ENCODE results near the gene CTTN. TPM values are rescaled to one million over a fixed set of nuclear protein-coding genes. Genes with fewer than 3 reads are reported as not detected.
A peak's percentile ranks its signal among the peaks of the same experiment; 100 is the strongest.

The CTTN gene
- total RNA-seq, 1 experiment from 2014 or later, result 224 TPM

- Histone ChIP-seq H4K8ac (replicated peaks; ENCODE audit: insufficient read length, low read depth, low read length) (no peak overlapping the region), H3T11ph (ENCODE audit: low read length) (no peak overlapping the region), H3K23me2 (ENCODE audit: insufficient read length, low read depth, low read length, poor library complexity, severe bottlenecking) (no peaks in the 10 kb centered on the region), H3K27me3 (ENCODE audit: insufficient read depth, low read length) (no peaks in the 10 kb centered on the region), H3K14ac (ENCODE audit: insufficient read depth, low read length) (no peak overlapping the region; the same call in 1 of the 2 replicates), H3K56ac (ENCODE audit: insufficient read length, low read depth, low read length) (no peak overlapping the region), H3K23ac (ENCODE audit: insufficient read length, low read depth, low read length) (no peak overlapping the region), H4K5ac (ENCODE audit: insufficient read length, low read depth, low read length) (no peak overlapping the region), H3K4ac (ENCODE audit: low read depth, low read length) (no peak overlapping the region), H2BK12ac (ENCODE audit: insufficient read length, low read depth, low read length) (no peak overlapping the region), H2BK15ac (ENCODE audit: low read depth, low read length) (no peak overlapping the region), H4K91ac (ENCODE audit: insufficient read length, low read depth, low read length) (no peak overlapping the region), H3K9ac (ENCODE audit: extremely low read depth, insufficient read length, low read length) (no peak overlapping the region), H2BK5ac (ENCODE audit: insufficient read length, low read length) (no peak overlapping the region), H3K27ac (ENCODE audit: insufficient read length, low read depth, low read length) (no peak overlapping the region), H3K79me1 (ENCODE audit: insufficient read depth, low read depth, low read length, poor library complexity, severe bottlenecking) (no peaks in the 10 kb centered on the region), H3K18ac (ENCODE audit: insufficient read length, low read depth, low read length) (no peak overlapping the region), H3K4me2 (ENCODE audit: insufficient read depth, insufficient read length, low read length) (no peak overlapping the region), H4K20me1 (ENCODE audit: control insufficient read depth, insufficient read depth, insufficient read length) (no peaks in the 10 kb centered on the region), H3K9me3 (ENCODE audit: control insufficient read depth, low read depth, low read length) (no peaks in the 10 kb centered on the region), H3K4me1 (ENCODE audit: insufficient read depth, low read length) (no peaks in the 10 kb centered on the region), H3K79me2 (ENCODE audit: insufficient read depth, low read length) (no peaks in the 10 kb centered on the region), H2BK120ac (ENCODE audit: low read depth, low read length, poor library complexity, severe bottlenecking) (no peak overlapping the region), H2AK5ac (ENCODE audit: insufficient read length, low read length) (no peak overlapping the region), H2AFZ (ENCODE audit: low read length) (no peak overlapping the region), H2BK20ac (ENCODE audit: low read depth, low read length, poor library complexity, severe bottlenecking) (no peak overlapping the region)
- TF ChIP-seq, protein P1, sequence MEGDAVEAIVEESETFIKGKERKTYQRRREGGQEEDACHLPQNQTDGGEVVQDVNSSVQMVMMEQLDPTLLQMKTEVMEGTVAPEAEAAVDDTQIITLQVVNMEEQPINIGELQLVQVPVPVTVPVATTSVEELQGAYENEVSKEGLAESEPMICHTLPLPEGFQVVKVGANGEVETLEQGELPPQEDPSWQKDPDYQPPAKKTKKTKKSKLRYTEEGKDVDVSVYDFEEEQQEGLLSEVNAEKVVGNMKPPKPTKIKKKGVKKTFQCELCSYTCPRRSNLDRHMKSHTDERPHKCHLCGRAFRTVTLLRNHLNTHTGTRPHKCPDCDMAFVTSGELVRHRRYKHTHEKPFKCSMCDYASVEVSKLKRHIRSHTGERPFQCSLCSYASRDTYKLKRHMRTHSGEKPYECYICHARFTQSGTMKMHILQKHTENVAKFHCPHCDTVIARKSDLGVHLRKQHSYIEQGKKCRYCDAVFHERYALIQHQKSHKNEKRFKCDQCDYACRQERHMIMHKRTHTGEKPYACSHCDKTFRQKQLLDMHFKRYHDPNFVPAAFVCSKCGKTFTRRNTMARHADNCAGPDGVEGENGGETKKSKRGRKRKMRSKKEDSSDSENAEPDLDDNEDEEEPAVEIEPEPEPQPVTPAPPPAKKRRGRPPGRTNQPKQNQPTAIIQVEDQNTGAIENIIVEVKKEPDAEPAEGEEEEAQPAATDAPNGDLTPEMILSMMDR (conservative IDR thresholded peaks at IDR 0.05), result no peak
- H3K27me3 Mint-ChIP-seq (ENCODE audit: low read depth), result no peaks in the 10 kb centered on the region
- peak overlapping the region in 1 of 3 experiments; percentile 71; a peak in 1 of 7 replicates for H3K27ac Mint-ChIP-seq
- no peak for DNase-seq
- peaks cover 16 to 24% of the 10 kb centered on the region in 2 experiments for H3K4me1 Mint-ChIP-seq
- H3K9me3 Mint-ChIP-seq, result no peaks in the 10 kb centered on the region
- peaks cover 49 to 89% (median 86%) of the 10 kb centered on the region in 3 experiments; a peak in 6 of 7 replicates for H3K36me3 Mint-ChIP-seq (ENCODE audit: insufficient read depth in 1 of 3, low read depth in 3 of 3)
- no CpG with 5 or more reads among the region's 18 CpGs for WGBS (ENCODE audit: extremely low coverage, insufficient read length, low lambda C conversion rate)
- H3K4me3 Mint-ChIP-seq, result no peak overlapping the region
These were observed 30.5 kb downstream of the CTTN start for GRCh38 chr11:70428701-70429427.

Measured in H9 (cell line).